HEK293 (cell line): Measurements from ENCODE around the gene PDGFD.

Source experiments
- CTCF ChIA-PET: fragments of 350-600 bp; formaldehyde crosslinking; extraction: SDS; loops from one replicate; lab custom pipeline; 2021; ENCODE audit warnings: antibody characterized with exemption; lab: Yijun Ruan, JAX
- POLR2A ChIA-PET: fragments of 300-600 bp; formaldehyde crosslinking; extraction: SDS; loops from one replicate; lab custom pipeline; 2020; ENCODE audit warnings: antibody characterized with exemption, inconsistent platforms; lab: Yijun Ruan, JAX
- H3K27ac ChIP-seq: fragments of 200-500 bp; sonication (Bioruptor generic); 2 replicates; pipeline ENCODE4 v1.5.1; 2014; ENCODE audit warnings: low read depth, low read length, control low read depth, inconsistent platforms; ENCODE audit errors: extremely low read depth
- H3K36me3 ChIP-seq, 2 experiments: fragments of 200-500 bp in 1 of 2; sonication (Bioruptor generic) in 1 of 2; 1 replicate in 1 of 2; 2 replicates in 1 of 2; pipeline ENCODE4 v1.5.1; 2014 to 2017; ENCODE audit warnings: inconsistent platforms in 2 of 2, low read length in 2 of 2; ENCODE audit not compliant: control insufficient read depth in 2 of 2, insufficient read depth in 1 of 2
- H3K4me1 ChIP-seq: fragments of 200-500 bp; sonication (Bioruptor generic); 2 replicates; pipeline ENCODE4 v1.5.1; 2014; ENCODE audit warnings: mild to moderate bottlenecking, low read length, inconsistent platforms; ENCODE audit not compliant: control insufficient read depth, insufficient read depth
- H3K4me3 ChIP-seq: 2 replicates; pipeline ENCODE4 v1.5.1; 2011; ENCODE audit warnings: low read depth, mild to moderate bottlenecking, control low read depth, low read length, moderate library complexity
- H3K9me3 ChIP-seq: fragments of 200-500 bp; sonication (Bioruptor generic); 2 replicates; pipeline ENCODE4 v1.5.1; 2014; ENCODE audit warnings: low read depth, low read length, inconsistent platforms; ENCODE audit not compliant: control insufficient read depth, insufficient read depth
- KLF10 ChIP-seq: fragments of 450-650 bp; IDR thresholded peaks from 2 replicates; pipeline ENCODE4 v1.5.1; 2018; ENCODE audit warnings: missing biosample characterization, mild to moderate bottlenecking, missing genetic modification characterization
- SP7 ChIP-seq: fragments of 450-650 bp; formaldehyde crosslinking; IDR thresholded peaks from 2 replicates; pipeline ENCODE4 v1.5.1; 2016; ENCODE audit warnings: missing biosample characterization, missing genetic modification characterization
- ZBTB1 ChIP-seq: fragments of 450-650 bp; formaldehyde crosslinking; IDR thresholded peaks from 2 replicates; pipeline ENCODE4 v1.5.1; 2016; ENCODE audit warnings: missing biosample characterization, missing genetic modification characterization
- ZNF10 ChIP-seq: fragments of 450-650 bp; formaldehyde crosslinking; IDR thresholded peaks from 2 replicates; pipeline ENCODE4 v1.5.1; 2017; ENCODE audit warnings: missing biosample characterization, missing genetic modification characterization
- ZNF211 ChIP-seq: fragments of 450-650 bp; formaldehyde crosslinking; IDR thresholded peaks from 2 replicates; pipeline ENCODE4 v1.5.1; 2016; ENCODE audit warnings: low read depth, missing biosample characterization, missing genetic modification characterization
- ZNF311 ChIP-seq: fragments of 450-650 bp; formaldehyde crosslinking; IDR thresholded peaks from 2 replicates; pipeline ENCODE4 v1.5.1; 2017; ENCODE audit warnings: missing biosample characterization, missing genetic modification characterization, borderline replicate concordance
- ZNF341 ChIP-seq: fragments of 450-650 bp; formaldehyde crosslinking; IDR thresholded peaks from 2 replicates; pipeline ENCODE4; 2016; ENCODE audit warnings: low read depth, missing biosample characterization, missing genetic modification characterization
- ZNF37A ChIP-seq: fragments of 450-650 bp; IDR thresholded peaks from 2 replicates; pipeline ENCODE4 v1.5.1; 2018; ENCODE audit warnings: missing biosample characterization, missing genetic modification characterization
- ZNF501 ChIP-seq: fragments of 450-650 bp; formaldehyde crosslinking; IDR thresholded peaks from 2 replicates; pipeline ENCODE4 v1.5.1; 2016; ENCODE audit warnings: missing biosample characterization, missing genetic modification characterization
- ZNF510 ChIP-seq: fragments of 450-650 bp; formaldehyde crosslinking; IDR thresholded peaks from 2 replicates; pipeline ENCODE4 v1.5.1; 2018; ENCODE audit warnings: mild to moderate bottlenecking, missing genetic modification characterization, missing biosample characterization; ENCODE audit not compliant: insufficient replicate concordance
- ZNF530 ChIP-seq: fragments of 450-650 bp; formaldehyde crosslinking; IDR thresholded peaks from 2 replicates; pipeline ENCODE4 v1.5.1; 2016; ENCODE audit warnings: low read depth, missing biosample characterization, missing genetic modification characterization
- ZNF621 ChIP-seq: fragments of 450-650 bp; formaldehyde crosslinking; IDR thresholded peaks from 2 replicates; pipeline ENCODE4 v1.5.1; 2017; ENCODE audit warnings: missing biosample characterization, missing genetic modification characterization
- ZNF624 ChIP-seq: fragments of 450-650 bp; formaldehyde crosslinking; IDR thresholded peaks from 2 replicates; pipeline ENCODE4 v1.5.1; 2017; ENCODE audit warnings: missing biosample characterization, missing genetic modification characterization
- ZNF747 ChIP-seq: fragments of 450-650 bp; formaldehyde crosslinking; IDR thresholded peaks from 2 replicates; pipeline ENCODE4 v1.5.1; 2016; ENCODE audit warnings: missing biosample characterization, missing genetic modification characterization
- ZNF830 ChIP-seq: fragments of 450-650 bp; IDR thresholded peaks from 2 replicates; pipeline ENCODE4 v1.5.0; 2018; ENCODE audit warnings: missing biosample characterization, missing genetic modification characterization, low read depth, mild to moderate bottlenecking, moderate library complexity
- TF ChIP-seq, protein P1 (sequence below): fragments of 450-650 bp; formaldehyde crosslinking; IDR thresholded peaks from 2 replicates; pipeline ENCODE4 v1.5.1; 2017; ENCODE audit warnings: missing biosample characterization, missing genetic modification characterization
- TF ChIP-seq, protein P2 (sequence below): fragments of 450-650 bp; formaldehyde crosslinking; IDR thresholded peaks from 2 replicates; pipeline ENCODE4 v1.5.1; 2016; ENCODE audit warnings: missing biosample characterization, missing genetic modification characterization
- TF ChIP-seq, protein P3 (sequence below): fragments of 450-650 bp; formaldehyde crosslinking; IDR thresholded peaks from 2 replicates; pipeline ENCODE4 v1.5.1; 2016; ENCODE audit warnings: missing biosample characterization, missing genetic modification characterization
- TF ChIP-seq, protein P4 (sequence below): fragments of 450-650 bp; formaldehyde crosslinking; IDR thresholded peaks from 2 replicates; pipeline ENCODE4 v1.5.1; 2016; ENCODE audit warnings: missing biosample characterization, missing genetic modification characterization
- TF ChIP-seq, protein P5 (sequence below): fragments of 450-650 bp; formaldehyde crosslinking; IDR thresholded peaks from 2 replicates; pipeline ENCODE4 v1.5.1; 2017; ENCODE audit warnings: missing biosample characterization, mild to moderate bottlenecking, missing genetic modification characterization, moderate library complexity

Gene PDGFD

DNA sequence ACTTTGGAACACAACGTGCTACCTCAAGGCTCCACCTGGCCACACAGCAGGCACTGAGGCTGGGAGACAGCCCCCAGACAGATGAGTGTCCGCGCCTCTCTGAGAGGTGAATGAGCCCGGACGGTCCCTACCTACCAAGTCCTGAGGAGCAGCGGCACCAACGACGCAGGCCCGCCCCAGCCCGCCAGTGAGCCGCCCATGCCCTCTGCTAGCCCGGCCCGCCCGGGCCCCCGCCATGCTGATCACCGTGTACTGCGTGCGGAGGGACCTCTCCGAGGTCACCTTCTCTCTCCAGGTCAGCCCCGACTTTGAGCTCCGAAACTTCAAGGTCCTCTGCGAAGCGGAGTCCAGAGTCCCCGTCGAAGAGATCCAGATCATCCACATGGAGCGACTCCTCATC, 127.4 kb downstream of the PDGFD start, which contains the start of gene DDI1 (continued):
- TF ChIP-seq, protein P1, sequence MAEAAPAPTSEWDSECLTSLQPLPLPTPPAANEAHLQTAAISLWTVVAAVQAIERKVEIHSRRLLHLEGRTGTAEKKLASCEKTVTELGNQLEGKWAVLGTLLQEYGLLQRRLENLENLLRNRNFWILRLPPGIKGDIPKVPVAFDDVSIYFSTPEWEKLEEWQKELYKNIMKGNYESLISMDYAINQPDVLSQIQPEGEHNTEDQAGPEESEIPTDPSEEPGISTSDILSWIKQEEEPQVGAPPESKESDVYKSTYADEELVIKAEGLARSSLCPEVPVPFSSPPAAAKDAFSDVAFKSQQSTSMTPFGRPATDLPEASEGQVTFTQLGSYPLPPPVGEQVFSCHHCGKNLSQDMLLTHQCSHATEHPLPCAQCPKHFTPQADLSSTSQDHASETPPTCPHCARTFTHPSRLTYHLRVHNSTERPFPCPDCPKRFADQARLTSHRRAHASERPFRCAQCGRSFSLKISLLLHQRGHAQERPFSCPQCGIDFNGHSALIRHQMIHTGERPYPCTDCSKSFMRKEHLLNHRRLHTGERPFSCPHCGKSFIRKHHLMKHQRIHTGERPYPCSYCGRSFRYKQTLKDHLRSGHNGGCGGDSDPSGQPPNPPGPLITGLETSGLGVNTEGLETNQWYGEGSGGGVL (tag by site-specific recombination) = no peak
- TF ChIP-seq KLF10 (tag by site-specific recombination) = no peak
- no peak for TF ChIP-seq ZNF624 (tag by site-specific recombination)
- TF ChIP-seq ZNF311 = no peak
- no peak for TF ChIP-seq ZNF510 (tag by site-specific recombination)
- TF ChIP-seq, all 188 proteins: peak for 0

DNA sequence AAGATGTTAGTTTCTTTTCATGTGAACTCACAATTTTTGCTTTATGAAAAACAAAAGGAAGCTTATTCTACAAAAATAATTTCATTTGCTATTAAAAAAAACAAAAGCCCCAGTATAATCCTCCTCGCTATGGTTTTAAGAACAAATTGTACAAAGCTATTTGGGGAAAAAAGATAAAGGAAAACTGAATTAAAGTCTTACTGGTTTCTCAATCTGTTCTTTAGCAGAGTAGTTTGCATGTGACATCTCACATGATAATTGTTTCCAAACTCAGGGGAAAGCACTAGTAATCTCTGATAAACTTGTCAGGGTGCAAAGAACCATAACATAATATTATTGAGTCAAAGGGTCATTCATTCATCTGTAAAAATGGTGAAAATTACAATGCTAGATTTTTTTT, 130.4 kb downstream of the PDGFD start:
- ChIA-PET CTCF (no interaction called here), POLR2A (no interaction called here)
- Histone ChIP-seq H3K36me3 (no peaks in the 10 kb centered on the region), H3K9me3 (no peaks in the 10 kb centered on the region), H3K4me3 (no peak overlapping the region), H3K27ac (no peak overlapping the region), H3K4me1 (no peaks in the 10 kb centered on the region)
- TF ChIP-seq, protein P2, sequence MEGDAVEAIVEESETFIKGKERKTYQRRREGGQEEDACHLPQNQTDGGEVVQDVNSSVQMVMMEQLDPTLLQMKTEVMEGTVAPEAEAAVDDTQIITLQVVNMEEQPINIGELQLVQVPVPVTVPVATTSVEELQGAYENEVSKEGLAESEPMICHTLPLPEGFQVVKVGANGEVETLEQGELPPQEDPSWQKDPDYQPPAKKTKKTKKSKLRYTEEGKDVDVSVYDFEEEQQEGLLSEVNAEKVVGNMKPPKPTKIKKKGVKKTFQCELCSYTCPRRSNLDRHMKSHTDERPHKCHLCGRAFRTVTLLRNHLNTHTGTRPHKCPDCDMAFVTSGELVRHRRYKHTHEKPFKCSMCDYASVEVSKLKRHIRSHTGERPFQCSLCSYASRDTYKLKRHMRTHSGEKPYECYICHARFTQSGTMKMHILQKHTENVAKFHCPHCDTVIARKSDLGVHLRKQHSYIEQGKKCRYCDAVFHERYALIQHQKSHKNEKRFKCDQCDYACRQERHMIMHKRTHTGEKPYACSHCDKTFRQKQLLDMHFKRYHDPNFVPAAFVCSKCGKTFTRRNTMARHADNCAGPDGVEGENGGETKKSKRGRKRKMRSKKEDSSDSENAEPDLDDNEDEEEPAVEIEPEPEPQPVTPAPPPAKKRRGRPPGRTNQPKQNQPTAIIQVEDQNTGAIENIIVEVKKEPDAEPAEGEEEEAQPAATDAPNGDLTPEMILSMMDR = no peak
- no peak for TF ChIP-seq ZNF747 (tag by site-specific recombination)
- TF ChIP-seq, protein P3, sequence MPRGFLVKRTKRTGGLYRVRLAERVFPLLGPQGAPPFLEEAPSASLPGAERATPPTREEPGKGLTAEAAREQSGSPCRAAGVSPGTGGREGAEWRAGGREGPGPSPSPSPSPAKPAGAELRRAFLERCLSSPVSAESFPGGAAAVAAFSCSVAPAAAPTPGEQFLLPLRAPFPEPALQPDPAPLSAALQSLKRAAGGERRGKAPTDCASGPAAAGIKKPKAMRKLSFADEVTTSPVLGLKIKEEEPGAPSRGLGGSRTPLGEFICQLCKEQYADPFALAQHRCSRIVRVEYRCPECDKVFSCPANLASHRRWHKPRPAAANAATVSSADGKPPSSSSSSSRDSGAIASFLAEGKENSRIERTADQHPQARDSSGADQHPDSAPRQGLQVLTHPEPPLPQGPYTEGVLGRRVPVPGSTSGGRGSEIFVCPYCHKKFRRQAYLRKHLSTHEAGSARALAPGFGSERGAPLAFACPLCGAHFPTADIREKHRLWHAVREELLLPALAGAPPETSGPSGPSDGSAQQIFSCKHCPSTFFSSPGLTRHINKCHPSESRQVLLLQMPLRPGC (tag by site-specific recombination) = no peak
- TF ChIP-seq, protein P4, sequence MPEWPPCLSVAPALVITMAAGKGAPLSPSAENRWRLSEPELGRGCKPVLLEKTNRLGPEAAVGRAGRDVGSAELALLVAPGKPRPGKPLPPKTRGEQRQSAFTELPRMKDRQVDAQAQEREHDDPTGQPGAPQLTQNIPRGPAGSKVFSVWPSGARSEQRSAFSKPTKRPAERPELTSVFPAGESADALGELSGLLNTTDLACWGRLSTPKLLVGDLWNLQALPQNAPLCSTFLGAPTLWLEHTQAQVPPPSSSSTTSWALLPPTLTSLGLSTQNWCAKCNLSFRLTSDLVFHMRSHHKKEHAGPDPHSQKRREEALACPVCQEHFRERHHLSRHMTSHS = no peak
- no peak for TF ChIP-seq ZNF530
- TF ChIP-seq ZNF10 (tag by site-specific recombination) = no peak
- TF ChIP-seq ZNF341 (tag by site-specific recombination) = no peak
- TF ChIP-seq SP7 (tag by site-specific recombination) = no peak
- TF ChIP-seq ZBTB1 (tag by site-specific recombination) = no peak

DNA sequence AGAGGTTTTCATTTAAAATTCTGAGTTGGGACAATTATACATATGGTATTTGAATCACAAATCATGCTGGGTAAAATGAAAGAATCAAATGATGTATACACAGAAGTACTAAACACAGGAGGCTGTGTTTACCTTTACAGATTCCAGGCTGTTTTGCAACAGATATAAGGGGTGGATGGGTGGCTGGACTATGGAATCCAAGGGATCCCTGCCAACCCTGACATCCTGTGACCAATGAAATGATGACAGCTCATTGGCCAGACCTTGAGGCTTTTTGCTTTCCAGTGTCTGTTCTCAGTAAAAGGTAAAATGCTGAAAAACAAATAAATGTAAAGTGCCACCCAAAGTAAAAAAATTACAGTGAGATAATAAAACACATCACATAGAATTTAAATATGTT, 130.8 kb downstream of the PDGFD start:
- no peaks in the 10 kb centered on the region for H3K9me3 ChIP-seq
- TF ChIP-seq ZNF37A (tag by site-specific recombination) (no peak), ZNF510 (tag by site-specific recombination) (no peak), ZNF830 (tag by site-specific recombination) (no peak), ZNF621 (tag by site-specific recombination) (no peak), ZNF501 (tag by site-specific recombination) (no peak), ZNF211 (tag by site-specific recombination) (no peak)
- TF ChIP-seq, protein P5, sequence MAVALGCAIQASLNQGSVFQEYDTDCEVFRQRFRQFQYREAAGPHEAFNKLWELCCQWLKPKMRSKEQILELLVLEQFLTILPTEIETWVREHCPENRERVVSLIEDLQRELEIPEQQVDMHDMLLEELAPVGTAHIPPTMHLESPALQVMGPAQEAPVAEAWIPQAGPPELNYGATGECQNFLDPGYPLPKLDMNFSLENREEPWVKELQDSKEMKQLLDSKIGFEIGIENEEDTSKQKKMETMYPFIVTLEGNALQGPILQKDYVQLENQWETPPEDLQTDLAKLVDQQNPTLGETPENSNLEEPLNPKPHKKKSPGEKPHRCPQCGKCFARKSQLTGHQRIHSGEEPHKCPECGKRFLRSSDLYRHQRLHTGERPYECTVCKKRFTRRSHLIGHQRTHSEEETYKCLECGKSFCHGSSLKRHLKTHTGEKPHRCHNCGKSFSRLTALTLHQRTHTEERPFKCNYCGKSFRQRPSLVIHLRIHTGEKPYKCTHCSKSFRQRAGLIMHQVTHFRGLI (tag by site-specific recombination) = no peak
- TF ChIP-seq, protein P4 = no peak
- TF ChIP-seq, all 188 proteins: peak for 0
- Histone ChIP-seq H3K36me3 (no peaks in the 10 kb centered on the region), H3K4me3 (no peak overlapping the region), H3K4me1 (no peaks in the 10 kb centered on the region), H3K27ac (no peak overlapping the region)
- ChIA-PET POLR2A (no interaction called here), CTCF (no interaction called here)
